ENCODE results near the gene DR1. TPM values are rescaled to one million over a fixed set of nuclear protein-coding genes. Genes with fewer than 3 reads are reported as not detected.

The DR1 gene
- total RNA-seq, 4 donors from 2014 or later: 21.0 to 31.6 (median 26.2) TPM

DNA sequence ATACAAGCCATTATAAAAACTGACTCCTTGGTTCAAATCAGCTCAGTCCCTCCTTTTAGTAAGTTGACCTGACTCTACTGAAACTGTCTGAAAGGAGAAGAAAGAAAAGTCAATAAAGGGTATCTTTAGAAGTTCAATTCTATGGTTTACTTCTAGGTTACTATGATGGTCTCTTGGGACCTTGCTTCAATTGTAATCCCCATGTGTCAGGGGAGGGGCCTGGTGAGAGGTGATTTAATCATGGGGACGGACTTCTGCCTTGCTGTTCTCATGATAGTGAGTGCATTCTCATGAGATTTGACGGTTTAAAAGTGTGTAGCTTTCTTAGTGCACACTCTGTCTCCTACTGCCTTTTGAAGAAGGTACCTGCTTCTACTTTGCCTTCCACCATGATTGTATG lies 70.5 kb downstream of the DR1 start:
- Histone ChIP-seq H3K36me3 (no peaks in the 10 kb centered on the region), H3K27me3 (no peaks in the 10 kb centered on the region), H3K9me3 (no peaks in the 10 kb centered on the region), H3K4me1 (peaks cover 0 to 8% (median 0%) of the 10 kb centered on the region in 4 donors), H3K27ac (no peak overlapping the region), H3K4me3 (no peak overlapping the region)
- DNase-seq (ENCODE audit: low spot score in 2 of 2): no peak
- WGBS, 2 donors: 92 to 97% methylated on average over 2 of the region's 2 CpGs
- TF ChIP-seq POLR2A (IDR thresholded peaks at IDR 0.05) (no peak), EP300 (IDR thresholded peaks at IDR 0.05) (no peak)
- TF ChIP-seq, protein P1, sequence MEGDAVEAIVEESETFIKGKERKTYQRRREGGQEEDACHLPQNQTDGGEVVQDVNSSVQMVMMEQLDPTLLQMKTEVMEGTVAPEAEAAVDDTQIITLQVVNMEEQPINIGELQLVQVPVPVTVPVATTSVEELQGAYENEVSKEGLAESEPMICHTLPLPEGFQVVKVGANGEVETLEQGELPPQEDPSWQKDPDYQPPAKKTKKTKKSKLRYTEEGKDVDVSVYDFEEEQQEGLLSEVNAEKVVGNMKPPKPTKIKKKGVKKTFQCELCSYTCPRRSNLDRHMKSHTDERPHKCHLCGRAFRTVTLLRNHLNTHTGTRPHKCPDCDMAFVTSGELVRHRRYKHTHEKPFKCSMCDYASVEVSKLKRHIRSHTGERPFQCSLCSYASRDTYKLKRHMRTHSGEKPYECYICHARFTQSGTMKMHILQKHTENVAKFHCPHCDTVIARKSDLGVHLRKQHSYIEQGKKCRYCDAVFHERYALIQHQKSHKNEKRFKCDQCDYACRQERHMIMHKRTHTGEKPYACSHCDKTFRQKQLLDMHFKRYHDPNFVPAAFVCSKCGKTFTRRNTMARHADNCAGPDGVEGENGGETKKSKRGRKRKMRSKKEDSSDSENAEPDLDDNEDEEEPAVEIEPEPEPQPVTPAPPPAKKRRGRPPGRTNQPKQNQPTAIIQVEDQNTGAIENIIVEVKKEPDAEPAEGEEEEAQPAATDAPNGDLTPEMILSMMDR (IDR thresholded peaks at IDR 0.05): no peak

Small RNA genes within 50 kb of the gene (small RNA-seq; reads per million reads assigned to genes)
- not detected for gene RF00019

Other genes starting within 250 kb of the DR1 start
- gene TMED5, start 165.5 kb upstream of the DR1 start, total RNA-seq: 10 to 100 TPM; 47.4 to 80.4 (median 55.5) TPM
- 10 to 100 TPM in 1 of 4 donors, 1 to 10 TPM in 3; 2.2 to 16.0 (median 8.7) TPM for gene CCDC18, start 165.2 kb upstream of the DR1 start, total RNA-seq
- gene FNBP1L, start 102.2 kb downstream of the DR1 start, total RNA-seq: 10 to 100 TPM; 18.3 to 23.2 (median 20.5) TPM